Kidney (tissue), 14 donors: ENCODE measurements around the gene MYL11. TPM values are rescaled to one million over a fixed set of nuclear protein-coding genes. Genes with fewer than 3 reads are reported as not detected.

Source experiments
- DNase-seq, 5 donors: peaks; one replicate each; pipeline ENCODE4 v3.0.0-alpha.2; 2013 to 2020
- FAIRE-seq: peaks from 2 replicates; lab custom pipeline; 2012; peaks lifted over from hg19 to GRCh38; lab: Jason Lieb, UNC
- H3K27ac ChIP-seq, 2 donors: one replicate each; pipeline ENCODE4 v1.7.0; 2013; ENCODE audit warnings: low read depth in 2 of 2, low read length in 2 of 2, inconsistent platforms in 1 of 2
- H3K27me3 ChIP-seq: one replicate; pipeline ENCODE4 v1.7.1; 2013; ENCODE audit warnings: low read length, inconsistent platforms; ENCODE audit not compliant: control insufficient read depth, insufficient read depth
- H3K36me3 ChIP-seq, 3 donors: one replicate each; pipeline versions ENCODE4 v1.7.0 to v1.7.1; 2013; ENCODE audit warnings: low read length in 3 of 3, control low read depth in 1 of 3, inconsistent platforms in 1 of 3; ENCODE audit not compliant: insufficient read depth in 3 of 3, control insufficient read depth in 2 of 3
- H3K4me1 ChIP-seq, 3 donors: one replicate each; pipeline versions ENCODE4 v1.7.0 to v1.7.1; 2013; ENCODE audit warnings: low read length in 3 of 3, inconsistent platforms in 1 of 3, low read depth in 1 of 3; ENCODE audit not compliant: control insufficient read depth in 2 of 3, insufficient read depth in 2 of 3
- H3K4me3 ChIP-seq, 3 donors: one replicate each; pipeline versions ENCODE4 v1.7.0 to v1.8.1; 2013; ENCODE audit warnings: low read length in 3 of 3, control low read depth in 1 of 3, inconsistent platforms in 1 of 3
- H3K9ac ChIP-seq, 3 donors: one replicate each; pipeline versions ENCODE4 v1.7.0 to v1.7.1; 2013; ENCODE audit warnings: low read length in 3 of 3, control low read depth in 1 of 3, inconsistent platforms in 1 of 3
- H3K9me3 ChIP-seq, 3 donors: one replicate each; pipeline versions ENCODE4 v1.7.0 to v1.7.1; 2013; ENCODE audit warnings: low read length in 3 of 3, control low read depth in 1 of 3, inconsistent platforms in 1 of 3; ENCODE audit not compliant: control insufficient read depth in 2 of 3, insufficient read depth in 1 of 3
- CTCF ChIP-seq: IDR thresholded peaks from 3 replicates; pipeline ENCODE4 v1.5.1; 2012; ENCODE audit warnings: mild to moderate bottlenecking, moderate library complexity, borderline replicate concordance; ENCODE audit not compliant: insufficient read depth; ENCODE audit errors: extremely low read depth
- intact Hi-C: fragments of 100-400 bp; cut with DNase I; formaldehyde crosslinking; loops from one replicate; pipeline ENCODE4 v1.11.1; 2022
- polyA plus RNA-seq: library from polyadenylated mRNA; stranded (reverse); fragments of 350-450 nt; fragmentation: Illumina TruSeq; extraction: RNeasy Lipid Tissue Mini Kit (QIAGEN cat#74804); gene quantifications from one replicate; pipeline ENCODE4 v1.2.3, GENCODE V29; 2014; ENCODE audit warnings: low read depth, low replicate concordance; ENCODE audit not compliant: insufficient read depth
- total RNA-seq: library from RNA; stranded (reverse); fragmentation: NEBNext Ultra II Directional; extraction: Animal tissue kit (Norgen Biotek cat#: 25700); gene quantifications from one replicate; pipeline ENCODE4 v1.2.1, GENCODE V29; 2021
- donor health status: control.
- donor health status: control.
- donor health status: control.
- donor health status: control.
- donor health status: control.
- donor health status: DM: yes; HTN: yes; CAD: no.
- donor health status: Normal renal cell carcinoma (clear cell type).

MYL11 gene
- total and polyA plus RNA-seq, 2 donors from 2014 or later, result 2.3 TPM; not detected in 1

- Histone ChIP-seq H3K36me3 (peaks cover 2 to 26% (median 22%) of the 10 kb centered on the region in 3 donors), H3K9ac (no peak overlapping the region), H3K9me3 (no peaks in the 10 kb centered on the region), H3K4me3 (no peak overlapping the region), H3K27me3 (no peaks in the 10 kb centered on the region), H3K27ac (no peak overlapping the region), H3K4me1 (peaks cover 0 to 14% (median 10%) of the 10 kb centered on the region in 3 donors)
- FAIRE-seq (no peak), DNase-seq (no peak)
- intact Hi-C loops, result no loop called here
- TF ChIP-seq CTCF, result no peak
Measured at GRCh38 chr16:30359871-30360170, 14.8 kb upstream of the MYL11 start.

GRCh38 chr16:30361180-30361579, 13.4 kb upstream of the MYL11 start:
- intact Hi-C loops, result no loop called here
- no peak for TF ChIP-seq CTCF
- H3K27ac ChIP-seq, result no peak overlapping the region
- no peak overlapping the region for H3K4me3 ChIP-seq
- peaks cover 0 to 5% (median 4%) of the 10 kb centered on the region in 3 donors for H3K4me1 ChIP-seq
- H3K27me3 ChIP-seq, result no peaks in the 10 kb centered on the region
- DNase-seq, result no peak
- no peak overlapping the region for H3K9ac ChIP-seq
- peaks cover 2 to 29% (median 29%) of the 10 kb centered on the region in 3 donors for H3K36me3 ChIP-seq
- H3K9me3 ChIP-seq, result no peaks in the 10 kb centered on the region
- no peak for FAIRE-seq

- TF ChIP-seq CTCF, result no peak
- DNase-seq (no peak), FAIRE-seq (no peak)
- intact Hi-C loops, result no loop called here
- H3K27me3 ChIP-seq, result no peaks in the 10 kb centered on the region
- peaks cover 0 to 17% (median 12%) of the 10 kb centered on the region in 3 donors for H3K36me3 ChIP-seq
- H3K9ac ChIP-seq, result no peak overlapping the region
- no peak overlapping the region for H3K4me3 ChIP-seq
- H3K9me3 ChIP-seq, result no peaks in the 10 kb centered on the region
- H3K27ac ChIP-seq, result no peak overlapping the region
- H3K4me1 ChIP-seq, result peaks cover 0 to 17% (median 4%) of the 10 kb centered on the region in 3 donors
Measured at GRCh38 chr16:30365200-30365599, 9.4 kb upstream of the MYL11 start.

GRCh38 chr16:30366511-30366910, 8.1 kb upstream of the MYL11 start:
- no peaks in the 10 kb centered on the region for H3K9me3 ChIP-seq
- H3K9ac ChIP-seq, result no peak overlapping the region
- no peaks in the 10 kb centered on the region for H3K27me3 ChIP-seq
- H3K4me1 ChIP-seq, result peaks cover 0 to 20% (median 4%) of the 10 kb centered on the region in 3 donors
- intact Hi-C loops, result no loop called here
- FAIRE-seq (no peak), DNase-seq (no peak)
- TF ChIP-seq CTCF, result no peak
- no peak overlapping the region for H3K4me3 ChIP-seq
- H3K36me3 ChIP-seq, result peaks cover 0 to 17% (median 9%) of the 10 kb centered on the region in 3 donors
- no peak overlapping the region for H3K27ac ChIP-seq
